Caco-2 (cell line): ENCODE results near the gene ZNF467. TPM values are rescaled to one million over a fixed set of nuclear protein-coding genes. Genes with fewer than 3 reads are reported as not detected.
A peak's percentile ranks its signal among the peaks of the same experiment; 100 is the strongest.

Source experiments
- BruUV-seq: library from RNA; stranded (reverse); fragments of 400-500 nt; replicated peaks from 2 replicates; lab custom pipeline; 2021; lab: Mats Ljungman, UMichigan
- CTCF ChIA-PET: fragments of 300-600 bp; sonication (Branson Sonifier 250); formaldehyde crosslinking; loops from one replicate; lab custom pipeline; 2022; ENCODE audit warnings: antibody characterized with exemption; lab: Charles Lee
- POLR2A ChIA-PET: fragments of 300-600 bp; sonication (Branson Sonifier 250); formaldehyde crosslinking; loops from one replicate; lab custom pipeline; 2022; ENCODE audit warnings: antibody characterized with exemption; lab: Charles Lee
- DNase-seq, 2 experiments: peaks; one replicate each; pipeline versions ENCODE4 v3.0.0 to v3.0.0-alpha.2; 2020 to 2022
- H3K27me3 ChIP-seq: replicated peaks from 2 replicates; pipeline ENCODE4 v1.6.0; 2011; ENCODE audit warnings: low read length; ENCODE audit not compliant: control insufficient read depth, insufficient read depth
- H3K36me3 ChIP-seq: 2 replicates; pipeline ENCODE4 v1.5.1; 2011; ENCODE audit warnings: low read length; ENCODE audit not compliant: control insufficient read depth, insufficient read depth
- H3K4me1 ChIP-seq: fragments of 250-450 bp; sonication (Bioruptor Pico); 2 replicates; pipeline ENCODE4 v1.5.1; 2020; ENCODE audit warnings: mild to moderate bottlenecking
- H3K4me3 ChIP-seq: 2 replicates; pipeline ENCODE4 v1.5.1; 2011; ENCODE audit warnings: low read depth, mild to moderate bottlenecking, control low read depth, low read length
- H3K9me3 ChIP-seq: fragments of 250-450 bp; sonication (Bioruptor Pico); 2 replicates; pipeline ENCODE4 v1.5.1; 2020; ENCODE audit warnings: mild to moderate bottlenecking, moderate library complexity
- H3K27ac Mint-ChIP-seq: one replicate; pipeline ENCODE4 v1.8.0; 2022; ENCODE audit warnings: mixed read lengths; ENCODE audit not compliant: unreplicated experiment
- H3K27me3 Mint-ChIP-seq: one replicate; pipeline ENCODE4 v1.8.0; 2022; ENCODE audit warnings: mixed read lengths; ENCODE audit not compliant: insufficient read depth, unreplicated experiment
- H3K36me3 Mint-ChIP-seq: one replicate; pipeline ENCODE4 v1.8.0; 2022; ENCODE audit warnings: mild to moderate bottlenecking, mixed read lengths; ENCODE audit not compliant: insufficient read depth, unreplicated experiment
- H3K4me1 Mint-ChIP-seq: one replicate; pipeline ENCODE4 v1.8.0; 2022; ENCODE audit warnings: low read depth, mixed read lengths; ENCODE audit not compliant: unreplicated experiment
- H3K4me3 Mint-ChIP-seq: one replicate; pipeline ENCODE4 v1.8.0; 2022; ENCODE audit warnings: mild to moderate bottlenecking, moderate library complexity, mixed read lengths; ENCODE audit not compliant: unreplicated experiment
- H3K9me3 Mint-ChIP-seq: one replicate; pipeline ENCODE4 v1.8.0; 2022; ENCODE audit warnings: mixed read lengths; ENCODE audit not compliant: unreplicated experiment
- intact Hi-C: fragments of 100-400 bp; cut with micrococcal nuclease; formaldehyde crosslinking; loops from one replicate; pipeline ENCODE4 v1.10.0; 2022; ENCODE audit not compliant: unreplicated experiment
- total RNA-seq: library from RNA; stranded (reverse); gene quantifications from 2 replicates; pipeline ENCODE4 v1.2.3, GENCODE V29; 2022
- TF ChIP-seq, protein P1 (sequence below), 2 experiments: fragments of 200-600 bp in 1 of 2; IDR thresholded peaks; 1 replicate in 1 of 2; 2 replicates in 1 of 2; pipeline versions ENCODE4 v1.5.1 to v1.8.0; 2011 to 2022; ENCODE audit warnings: antibody characterized with exemption in 1 of 2, control low read depth in 1 of 2, inconsistent platforms in 1 of 2, low read depth in 1 of 2, low read length in 1 of 2, mild to moderate bottlenecking in 1 of 2, moderate library complexity in 1 of 2; ENCODE audit not compliant: insufficient read depth in 1 of 2, severe bottlenecking in 1 of 2, unreplicated experiment in 1 of 2

ZNF467 gene
- total RNA-seq, 1 experiment from 2014 or later = 1.7 TPM

DNA sequence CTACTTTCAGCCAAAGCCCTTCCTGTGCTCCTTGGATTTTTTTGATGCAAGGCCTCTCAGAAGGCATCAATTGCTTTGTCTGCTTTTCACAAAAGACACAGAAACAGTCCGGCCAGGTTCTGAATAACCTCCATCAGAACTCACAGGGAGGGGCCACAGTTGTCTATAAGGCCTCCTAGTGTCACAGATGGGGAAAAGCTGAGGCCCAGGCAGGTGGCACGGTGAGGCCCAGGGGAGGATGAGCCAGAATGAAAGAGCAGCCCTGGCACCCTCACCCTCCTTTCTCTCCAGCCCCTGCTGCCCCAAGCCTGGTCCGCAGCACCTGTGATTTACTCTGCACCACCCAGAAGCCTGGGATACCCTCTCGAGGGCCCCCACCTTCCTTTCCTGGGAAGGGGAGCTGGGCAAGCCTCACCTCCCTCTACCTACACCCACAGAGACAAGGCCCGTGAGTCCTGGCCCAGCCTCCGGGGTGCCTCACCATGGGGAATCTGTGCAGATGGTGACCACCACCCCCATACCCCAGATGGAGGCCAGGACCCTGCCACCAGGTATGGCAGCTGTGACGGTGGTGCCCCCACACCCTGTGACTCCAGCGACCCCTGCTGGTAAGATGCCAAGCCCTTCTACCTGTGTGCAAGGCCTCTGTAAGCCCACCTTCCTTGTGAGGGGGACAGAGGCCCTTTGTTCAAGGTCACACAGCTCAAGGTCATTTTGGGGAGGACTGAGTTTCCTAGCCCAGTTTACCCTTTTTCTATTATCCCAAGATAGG is 26.2 kb upstream of the ZNF467 start:
- ChIA-PET POLR2A (no interaction called here), CTCF (interaction anchor here (1.2 kb wide), 2 partner anchors 57 to 137 kb away, joined by 3 to 4 read pairs; no protein-coding TSS in a partner anchor)
- peak in 1 of 2 experiments; percentile 63 for DNase-seq
- H3K27me3 Mint-ChIP-seq = peaks cover 3% of the 10 kb centered on the region
- Histone ChIP-seq H3K36me3 (no peaks in the 10 kb centered on the region), H3K4me3 (no peak overlapping the region), H3K9me3 (no peaks in the 10 kb centered on the region), H3K4me1 (no peaks in the 10 kb centered on the region), H3K27me3 (no peaks in the 10 kb centered on the region)
- no peaks in the 10 kb centered on the region for H3K36me3 Mint-ChIP-seq
- H3K4me3 Mint-ChIP-seq = no peak overlapping the region
- intact Hi-C loops = no loop called here
- H3K27ac Mint-ChIP-seq = no peak overlapping the region
- no peaks in the 10 kb centered on the region for H3K4me1 Mint-ChIP-seq
- no peaks in the 10 kb centered on the region for H3K9me3 Mint-ChIP-seq
- no TSS peak for BruUV-seq
- TF ChIP-seq, protein P1, sequence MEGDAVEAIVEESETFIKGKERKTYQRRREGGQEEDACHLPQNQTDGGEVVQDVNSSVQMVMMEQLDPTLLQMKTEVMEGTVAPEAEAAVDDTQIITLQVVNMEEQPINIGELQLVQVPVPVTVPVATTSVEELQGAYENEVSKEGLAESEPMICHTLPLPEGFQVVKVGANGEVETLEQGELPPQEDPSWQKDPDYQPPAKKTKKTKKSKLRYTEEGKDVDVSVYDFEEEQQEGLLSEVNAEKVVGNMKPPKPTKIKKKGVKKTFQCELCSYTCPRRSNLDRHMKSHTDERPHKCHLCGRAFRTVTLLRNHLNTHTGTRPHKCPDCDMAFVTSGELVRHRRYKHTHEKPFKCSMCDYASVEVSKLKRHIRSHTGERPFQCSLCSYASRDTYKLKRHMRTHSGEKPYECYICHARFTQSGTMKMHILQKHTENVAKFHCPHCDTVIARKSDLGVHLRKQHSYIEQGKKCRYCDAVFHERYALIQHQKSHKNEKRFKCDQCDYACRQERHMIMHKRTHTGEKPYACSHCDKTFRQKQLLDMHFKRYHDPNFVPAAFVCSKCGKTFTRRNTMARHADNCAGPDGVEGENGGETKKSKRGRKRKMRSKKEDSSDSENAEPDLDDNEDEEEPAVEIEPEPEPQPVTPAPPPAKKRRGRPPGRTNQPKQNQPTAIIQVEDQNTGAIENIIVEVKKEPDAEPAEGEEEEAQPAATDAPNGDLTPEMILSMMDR (IDR thresholded peaks at IDR 0.05; ENCODE audit: insufficient read depth in 1 of 2, low read depth in 1 of 2, low read length in 1 of 2, severe bottlenecking in 1 of 2, unreplicated experiment in 1 of 2) = peak; percentile 32 to 64

GRCh38 chr7:149797771-149798170 is 24.4 kb upstream of the ZNF467 start:
- Mint-ChIP-seq H3K4me1 (no peaks in the 10 kb centered on the region), H3K27me3 (no peaks in the 10 kb centered on the region), H3K27ac (no peak overlapping the region), H3K36me3 (no peaks in the 10 kb centered on the region), H3K9me3 (no peaks in the 10 kb centered on the region), H3K4me3 (no peak overlapping the region)
- Histone ChIP-seq H3K36me3 (no peaks in the 10 kb centered on the region), H3K4me3 (no peak overlapping the region), H3K27me3 (no peaks in the 10 kb centered on the region), H3K4me1 (no peaks in the 10 kb centered on the region), H3K9me3 (no peaks in the 10 kb centered on the region)
- POLR2A ChIA-PET = no interaction called here
- no peak for DNase-seq
- intact Hi-C loops = no loop called here
- TF ChIP-seq, protein P1 (IDR thresholded peaks at IDR 0.05; ENCODE audit: insufficient read depth in 1 of 2, low read depth in 1 of 2, low read length in 1 of 2, severe bottlenecking in 1 of 2, unreplicated experiment in 1 of 2) = no peak
- no TSS peak for BruUV-seq
- CTCF ChIA-PET = interaction anchor here (0.9 kb wide), 1 partner anchor 9 kb away, joined by 3 read pairs; no protein-coding TSS in a partner anchor

DNA sequence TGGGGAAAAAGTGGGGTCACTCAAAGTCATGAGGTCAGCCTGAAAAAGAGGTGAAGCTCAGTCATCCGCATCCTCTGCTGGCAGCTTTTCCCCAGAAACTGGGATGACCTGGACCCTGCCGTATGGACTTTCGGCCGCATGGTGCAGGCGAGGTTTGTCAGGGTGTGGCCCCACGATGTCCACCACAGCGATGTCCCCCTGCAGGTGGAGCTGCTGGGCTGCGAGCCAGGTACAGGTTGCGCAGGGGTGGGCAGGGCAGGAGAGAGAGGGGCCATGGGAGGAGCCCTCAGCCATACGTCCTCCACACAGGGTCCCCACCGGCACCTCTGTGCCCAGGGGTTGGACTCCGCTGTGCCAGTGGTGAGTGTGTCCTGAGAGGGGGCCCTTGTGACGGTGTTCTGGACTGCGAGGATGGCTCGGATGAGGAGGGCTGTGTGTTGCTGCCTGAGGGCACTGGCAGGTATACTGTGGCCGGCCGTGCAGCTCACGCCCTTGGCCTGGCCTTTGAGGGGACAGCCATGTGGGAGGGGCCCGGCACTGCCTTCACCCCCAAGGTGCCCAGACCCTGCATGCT is 23.0 kb upstream of the ZNF467 start:
- peak in 1 of 2 experiments; percentile 29 for DNase-seq
- Histone ChIP-seq H3K36me3 (no peaks in the 10 kb centered on the region), H3K4me3 (no peak overlapping the region), H3K9me3 (no peaks in the 10 kb centered on the region), H3K4me1 (no peaks in the 10 kb centered on the region), H3K27me3 (no peaks in the 10 kb centered on the region)
- CTCF ChIA-PET = interaction anchor here (0.7 kb wide), 1 partner anchor 251 kb away, joined by 3 read pairs; no protein-coding TSS in a partner anchor
- Mint-ChIP-seq H3K36me3 (no peaks in the 10 kb centered on the region), H3K4me3 (no peak overlapping the region), H3K4me1 (no peaks in the 10 kb centered on the region), H3K27ac (no peak overlapping the region), H3K27me3 (no peaks in the 10 kb centered on the region), H3K9me3 (no peaks in the 10 kb centered on the region)
- TF ChIP-seq, protein P1 (IDR thresholded peaks at IDR 0.05; ENCODE audit: insufficient read depth in 1 of 2, low read depth in 1 of 2, low read length in 1 of 2, severe bottlenecking in 1 of 2, unreplicated experiment in 1 of 2) = peak in 1 of 2 experiments; percentile 12
- POLR2A ChIA-PET = interaction anchor here (0.6 kb wide), 1 partner anchor 31 kb away, joined by 3 read pairs; no protein-coding TSS in a partner anchor
- BruUV-seq = no TSS peak
- intact Hi-C loops = no loop called here
